Kidney (tissue), 14 donors: Measurements from ENCODE around the gene PTGFRN. TPM values are rescaled to one million over a fixed set of nuclear protein-coding genes. Genes with fewer than 3 reads are reported as not detected.

Experiments
- DNase-seq, 5 donors: peaks; one replicate each; pipeline ENCODE4 v3.0.0-alpha.2; 2013 to 2020
- FAIRE-seq: peaks from 2 replicates; lab custom pipeline; 2012; peaks lifted over from hg19 to GRCh38; lab: Jason Lieb, UNC
- H3K27ac ChIP-seq, 2 donors: one replicate each; pipeline ENCODE4 v1.7.0; 2013; ENCODE audit warnings: low read depth in 2 of 2, low read length in 2 of 2, inconsistent platforms in 1 of 2
- H3K27me3 ChIP-seq: one replicate; pipeline ENCODE4 v1.7.1; 2013; ENCODE audit warnings: low read length, inconsistent platforms; ENCODE audit not compliant: control insufficient read depth, insufficient read depth
- H3K36me3 ChIP-seq, 3 donors: one replicate each; pipeline versions ENCODE4 v1.7.0 to v1.7.1; 2013; ENCODE audit warnings: low read length in 3 of 3, control low read depth in 1 of 3, inconsistent platforms in 1 of 3; ENCODE audit not compliant: insufficient read depth in 3 of 3, control insufficient read depth in 2 of 3
- H3K4me1 ChIP-seq, 3 donors: one replicate each; pipeline versions ENCODE4 v1.7.0 to v1.7.1; 2013; ENCODE audit warnings: low read length in 3 of 3, inconsistent platforms in 1 of 3, low read depth in 1 of 3; ENCODE audit not compliant: control insufficient read depth in 2 of 3, insufficient read depth in 2 of 3
- H3K4me3 ChIP-seq, 3 donors: one replicate each; pipeline versions ENCODE4 v1.7.0 to v1.8.1; 2013; ENCODE audit warnings: low read length in 3 of 3, control low read depth in 1 of 3, inconsistent platforms in 1 of 3
- H3K9ac ChIP-seq, 3 donors: one replicate each; pipeline versions ENCODE4 v1.7.0 to v1.7.1; 2013; ENCODE audit warnings: low read length in 3 of 3, control low read depth in 1 of 3, inconsistent platforms in 1 of 3
- H3K9me3 ChIP-seq, 3 donors: one replicate each; pipeline versions ENCODE4 v1.7.0 to v1.7.1; 2013; ENCODE audit warnings: low read length in 3 of 3, control low read depth in 1 of 3, inconsistent platforms in 1 of 3; ENCODE audit not compliant: control insufficient read depth in 2 of 3, insufficient read depth in 1 of 3
- CTCF ChIP-seq: IDR thresholded peaks from 3 replicates; pipeline ENCODE4 v1.5.1; 2012; ENCODE audit warnings: mild to moderate bottlenecking, moderate library complexity, borderline replicate concordance; ENCODE audit not compliant: insufficient read depth; ENCODE audit errors: extremely low read depth
- intact Hi-C: fragments of 100-400 bp; cut with DNase I; formaldehyde crosslinking; loops from one replicate; pipeline ENCODE4 v1.11.1; 2022
- polyA plus RNA-seq: library from polyadenylated mRNA; stranded (reverse); fragments of 350-450 nt; fragmentation: Illumina TruSeq; extraction: RNeasy Lipid Tissue Mini Kit (QIAGEN cat#74804); gene quantifications from one replicate; pipeline ENCODE4 v1.2.3, GENCODE V29; 2014; ENCODE audit warnings: low read depth, low replicate concordance; ENCODE audit not compliant: insufficient read depth
- total RNA-seq: library from RNA; stranded (reverse); fragmentation: NEBNext Ultra II Directional; extraction: Animal tissue kit (Norgen Biotek cat#: 25700); gene quantifications from one replicate; pipeline ENCODE4 v1.2.1, GENCODE V29; 2021
- donor health status: control.
- donor health status: control.
- donor health status: control.
- donor health status: control.
- donor health status: control.
- donor health status: DM: yes; HTN: yes; CAD: no.
- donor health status: Normal renal cell carcinoma (clear cell type).

The PTGFRN gene
- total and polyA plus RNA-seq, 2 donors from 2014 or later: 16.4 to 44.8 TPM

- no peaks in the 10 kb centered on the region for H3K27me3 ChIP-seq
- TF ChIP-seq CTCF: no peak
- intact Hi-C loops: no loop called here
- no peaks in the 10 kb centered on the region for H3K4me1 ChIP-seq
- H3K4me3 ChIP-seq: no peak overlapping the region
- DNase-seq (no peak), FAIRE-seq (no peak)
- H3K9me3 ChIP-seq: no peaks in the 10 kb centered on the region
- H3K36me3 ChIP-seq: no peaks in the 10 kb centered on the region
- H3K9ac ChIP-seq: no peak overlapping the region
- H3K27ac ChIP-seq: no peak overlapping the region
These were observed 107.9 kb downstream of the PTGFRN start for GRCh38 chr1:117017648-117018047.

GRCh38 chr1:117020526-117021156 lies 110.9 kb downstream of the PTGFRN start:
- Histone ChIP-seq H3K27ac (no peak overlapping the region), H3K27me3 (no peaks in the 10 kb centered on the region), H3K4me3 (no peak overlapping the region), H3K36me3 (no peaks in the 10 kb centered on the region), H3K4me1 (no peaks in the 10 kb centered on the region), H3K9me3 (no peaks in the 10 kb centered on the region), H3K9ac (no peak overlapping the region)
- intact Hi-C loops: no loop called here
- DNase-seq (no peak), FAIRE-seq (no peak)
- no peak for TF ChIP-seq CTCF

- Histone ChIP-seq H3K36me3 (no peaks in the 10 kb centered on the region), H3K9me3 (no peaks in the 10 kb centered on the region), H3K4me1 (no peaks in the 10 kb centered on the region), H3K27ac (no peak overlapping the region), H3K9ac (no peak overlapping the region), H3K27me3 (no peaks in the 10 kb centered on the region), H3K4me3 (no peak overlapping the region)
- FAIRE-seq (no peak), DNase-seq (no peak)
- TF ChIP-seq CTCF: no peak
- intact Hi-C loops: no loop called here
These were observed 112.4 kb downstream of the PTGFRN start for GRCh38 chr1:117022114-117022513.

DNA sequence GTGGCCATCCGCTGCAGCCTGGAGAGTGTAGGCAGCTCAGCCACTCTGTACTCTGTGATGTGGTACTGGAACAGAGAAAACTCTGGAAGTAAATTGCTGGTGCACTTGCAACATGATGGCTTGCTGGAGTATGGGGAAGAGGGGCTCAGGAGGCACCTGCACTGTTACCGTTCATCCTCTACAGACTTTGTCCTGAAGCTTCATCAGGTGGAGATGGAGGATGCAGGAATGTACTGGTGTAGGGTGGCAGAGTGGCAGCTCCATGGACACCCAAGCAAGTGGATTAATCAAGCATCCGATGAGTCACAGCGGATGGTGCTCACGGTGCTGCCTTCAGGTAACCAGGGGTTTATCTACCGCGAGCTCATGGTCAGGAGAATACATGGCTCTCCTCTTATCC lies 115.9 kb downstream of the PTGFRN start:
- H3K9ac ChIP-seq: no peak overlapping the region
- no peaks in the 10 kb centered on the region for H3K9me3 ChIP-seq
- no peak overlapping the region for H3K27ac ChIP-seq
- FAIRE-seq (no peak), DNase-seq (no peak)
- H3K4me3 ChIP-seq: no peak overlapping the region
- H3K27me3 ChIP-seq: no peaks in the 10 kb centered on the region
- H3K4me1 ChIP-seq: no peaks in the 10 kb centered on the region
- no peaks in the 10 kb centered on the region for H3K36me3 ChIP-seq
- intact Hi-C loops: no loop called here
- TF ChIP-seq CTCF: no peak
